IMR-90 (cell line): ENCODE results near the gene LRRC4C.

ENCODE experiments used
- FOS ChIP-seq: fragments of 150-350 bp; IDR thresholded peaks from 2 replicates; pipeline ENCODE4 v1.6.1; 2016; ENCODE audit warnings: low read depth, low read length
- MXI1 ChIP-seq: IDR thresholded peaks from 2 replicates; pipeline ENCODE4 v1.6.1; 2012; ENCODE audit warnings: low read depth, mild to moderate bottlenecking, low read length, moderate library complexity, borderline replicate concordance
- POLR2A ChIP-seq: IDR thresholded peaks from 2 replicates; pipeline ENCODE4 v1.6.1; 2012; ENCODE audit warnings: mild to moderate bottlenecking, low read depth, low read length
- RCOR1 ChIP-seq: IDR thresholded peaks from 2 replicates; pipeline ENCODE4 v1.6.1; 2012; ENCODE audit warnings: mild to moderate bottlenecking, low read length, improper control_type of control experiment; ENCODE audit not compliant: insufficient replicate concordance
- RFX5 ChIP-seq: IDR thresholded peaks from 2 replicates; pipeline ENCODE4 v1.8.0; 2012; ENCODE audit warnings: low read depth, mild to moderate bottlenecking, low read length, moderate library complexity
- SMC3 ChIP-seq: fragments of 150-350 bp; IDR thresholded peaks from 2 replicates; pipeline ENCODE4 v1.6.1; 2016; ENCODE audit warnings: low read depth, mild to moderate bottlenecking, antibody characterized with exemption, low read length, moderate library complexity
- TF ChIP-seq, protein P1 (sequence below): conservative IDR thresholded peaks from 2 replicates; pipeline ENCODE4 v1.5.1; 2012; ENCODE audit warnings: mild to moderate bottlenecking, low read depth, low read length, improper control_type of control experiment
- TF ChIP-seq, protein P2 (sequence below): fragments of 150-350 bp; IDR thresholded peaks from 2 replicates; pipeline ENCODE4 v1.6.1; 2017; ENCODE audit warnings: mild to moderate bottlenecking, antibody characterized with exemption, low read length, low read depth

DNA sequence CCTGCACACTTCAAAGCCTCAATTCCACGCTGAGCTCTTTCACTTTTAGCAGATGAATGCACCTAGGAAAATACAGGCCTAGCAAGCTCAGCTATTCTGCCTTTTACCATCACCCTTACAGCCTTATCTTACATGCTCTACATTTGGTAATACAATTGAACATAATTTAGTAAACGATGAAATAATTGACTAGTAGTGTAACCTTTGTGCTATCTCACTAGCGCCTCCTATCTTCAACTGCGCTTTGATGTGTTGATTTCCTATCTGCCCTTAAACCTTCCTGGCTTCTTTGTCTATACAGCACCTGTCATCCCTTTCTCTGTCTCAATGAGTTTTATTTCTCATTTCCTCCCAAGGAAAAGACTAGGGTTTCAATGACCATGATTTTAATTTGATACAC, 149.7 kb downstream of the LRRC4C start:
- TF ChIP-seq POLR2A (no peak), RCOR1 (no peak), MXI1 (no peak), RFX5 (no peak), FOS (no peak), SMC3 (no peak)
- TF ChIP-seq, protein P1, sequence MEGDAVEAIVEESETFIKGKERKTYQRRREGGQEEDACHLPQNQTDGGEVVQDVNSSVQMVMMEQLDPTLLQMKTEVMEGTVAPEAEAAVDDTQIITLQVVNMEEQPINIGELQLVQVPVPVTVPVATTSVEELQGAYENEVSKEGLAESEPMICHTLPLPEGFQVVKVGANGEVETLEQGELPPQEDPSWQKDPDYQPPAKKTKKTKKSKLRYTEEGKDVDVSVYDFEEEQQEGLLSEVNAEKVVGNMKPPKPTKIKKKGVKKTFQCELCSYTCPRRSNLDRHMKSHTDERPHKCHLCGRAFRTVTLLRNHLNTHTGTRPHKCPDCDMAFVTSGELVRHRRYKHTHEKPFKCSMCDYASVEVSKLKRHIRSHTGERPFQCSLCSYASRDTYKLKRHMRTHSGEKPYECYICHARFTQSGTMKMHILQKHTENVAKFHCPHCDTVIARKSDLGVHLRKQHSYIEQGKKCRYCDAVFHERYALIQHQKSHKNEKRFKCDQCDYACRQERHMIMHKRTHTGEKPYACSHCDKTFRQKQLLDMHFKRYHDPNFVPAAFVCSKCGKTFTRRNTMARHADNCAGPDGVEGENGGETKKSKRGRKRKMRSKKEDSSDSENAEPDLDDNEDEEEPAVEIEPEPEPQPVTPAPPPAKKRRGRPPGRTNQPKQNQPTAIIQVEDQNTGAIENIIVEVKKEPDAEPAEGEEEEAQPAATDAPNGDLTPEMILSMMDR: no peak
- TF ChIP-seq, protein P2, sequence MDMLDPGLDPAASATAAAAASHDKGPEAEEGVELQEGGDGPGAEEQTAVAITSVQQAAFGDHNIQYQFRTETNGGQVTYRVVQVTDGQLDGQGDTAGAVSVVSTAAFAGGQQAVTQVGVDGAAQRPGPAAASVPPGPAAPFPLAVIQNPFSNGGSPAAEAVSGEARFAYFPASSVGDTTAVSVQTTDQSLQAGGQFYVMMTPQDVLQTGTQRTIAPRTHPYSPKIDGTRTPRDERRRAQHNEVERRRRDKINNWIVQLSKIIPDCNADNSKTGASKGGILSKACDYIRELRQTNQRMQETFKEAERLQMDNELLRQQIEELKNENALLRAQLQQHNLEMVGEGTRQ: no peak
